ENCODE data around the gene HSFX4. TPM values are rescaled to one million over a fixed set of nuclear protein-coding genes. Genes with fewer than 3 reads are reported as not detected.
A peak's percentile ranks its signal among the peaks of the same experiment; 100 is the strongest.

The HSFX4 gene
- total RNA-seq, 2 experiments from 2014 or later: not detected

DNA sequence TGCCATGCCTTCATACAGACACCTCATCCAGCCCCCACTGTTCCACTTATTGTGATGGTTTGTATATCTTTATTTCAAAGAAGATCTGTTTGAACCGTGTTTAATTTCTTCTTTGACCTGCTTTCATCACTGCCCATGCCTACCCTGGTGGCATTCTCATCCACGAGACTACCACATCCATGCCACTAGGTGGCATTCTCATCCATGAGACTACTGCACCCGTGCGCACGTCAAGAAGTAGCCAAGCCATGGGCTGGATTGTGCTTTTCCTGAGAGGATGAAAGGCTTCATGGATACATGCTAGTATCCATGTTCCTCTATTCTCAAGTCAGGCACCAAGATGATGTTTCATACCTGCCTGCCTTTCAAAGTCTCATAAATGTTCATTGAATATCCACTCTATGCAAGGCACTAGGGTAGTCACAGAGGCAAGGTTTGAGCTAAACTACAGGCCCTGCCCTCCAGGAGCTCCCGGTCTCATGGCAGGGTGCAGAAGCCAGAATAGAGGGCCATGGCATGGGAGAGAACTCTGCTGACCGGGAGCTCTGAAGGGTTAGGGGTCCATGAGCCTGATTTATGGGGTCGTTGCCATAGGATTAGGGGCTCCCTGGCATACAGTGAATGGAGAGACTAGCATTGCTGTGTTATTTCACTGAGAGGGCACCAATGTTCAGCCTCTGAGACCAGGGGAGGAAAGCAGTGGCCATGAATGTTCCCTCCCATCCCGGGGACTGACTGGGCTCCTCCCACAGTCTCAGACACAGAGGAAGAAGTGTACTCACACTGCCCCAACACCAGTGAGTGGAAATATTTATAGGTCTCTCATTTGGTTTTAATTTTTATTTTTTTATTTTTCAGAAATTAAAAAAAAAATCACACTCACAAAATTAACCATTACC, 33.7 kb downstream of the HSFX4 start:
- peaks cover 7% of the 10 kb centered on the region for H3K36me3 Mint-ChIP-seq
- no peak overlapping the region for H3K27ac Mint-ChIP-seq
- CTCF ChIA-PET: interaction anchor here (0.8 kb wide), 2 partner anchors 401 to 1909 kb away, joined by 3 read pairs; no protein-coding TSS in a partner anchor
- no peak overlapping the region for H3K4me3 Mint-ChIP-seq
- peak; percentile 35 for DNase-seq
- intact Hi-C loops (cut with micrococcal nuclease): loop anchor here (2.0 to 5.0 kb wide), 2 partner anchors 399 to 718 kb away; partner anchors contain the start of gene MAMLD1
- H3K27me3 Mint-ChIP-seq: no peaks in the 10 kb centered on the region
- POLR2A ChIA-PET: no interaction called here
- no peaks in the 10 kb centered on the region for H3K9me3 Mint-ChIP-seq
- H3K4me1 Mint-ChIP-seq (ENCODE audit: low read depth): peaks cover 4% of the 10 kb centered on the region

DNA sequence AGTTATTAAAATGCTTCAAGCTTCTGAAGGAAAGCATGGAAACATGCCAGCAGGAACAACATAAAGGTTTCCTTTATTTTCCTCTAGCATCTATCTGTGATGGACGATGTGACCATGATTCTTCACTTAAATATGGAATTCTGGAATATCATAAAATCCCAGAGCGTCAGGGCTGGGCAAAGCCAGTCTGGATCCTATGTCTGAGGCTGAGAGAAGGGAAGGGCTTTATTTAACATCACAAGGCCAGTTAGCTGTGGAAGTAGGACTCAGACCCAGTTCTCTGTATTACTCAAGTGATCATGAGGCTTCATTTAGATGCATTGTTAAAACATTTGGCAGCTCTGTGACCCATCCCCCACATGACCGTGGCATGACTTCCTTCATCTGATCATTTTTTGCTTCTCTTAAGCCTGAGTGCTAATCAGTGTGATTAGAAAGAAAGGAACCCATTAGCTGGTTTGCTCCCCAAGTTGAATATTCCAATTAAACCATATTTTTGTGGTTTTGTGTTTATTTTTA, 49.8 kb downstream of the HSFX4 start:
- intact Hi-C loops (cut with micrococcal nuclease): no loop called here
- no peak overlapping the region for H3K4me3 Mint-ChIP-seq
- H3K36me3 Mint-ChIP-seq: no peaks in the 10 kb centered on the region
- no peaks in the 10 kb centered on the region for H3K9me3 Mint-ChIP-seq
- H3K4me1 Mint-ChIP-seq (ENCODE audit: low read depth): no peaks in the 10 kb centered on the region
- ChIA-PET CTCF (no interaction called here), POLR2A (no interaction called here)
- H3K27ac Mint-ChIP-seq: no peak overlapping the region
- H3K27me3 Mint-ChIP-seq: no peaks in the 10 kb centered on the region
- DNase-seq: no peak

Other genes starting within 250 kb of the HSFX4 start
- gene MAGEA11, start 217.5 kb upstream of the HSFX4 start, total RNA-seq: not detected
- under 1 TPM; 0.24 to 0.43 TPM for gene HSFX1, start 155.5 kb upstream of the HSFX4 start, total RNA-seq
- gene MAGEA9, start 147.6 kb upstream of the HSFX4 start, total RNA-seq: not detected
- not detected for gene MAGEA8, start 48.4 kb upstream of the HSFX4 start, total RNA-seq
- gene EOLA2, start 8.9 kb downstream of the HSFX4 start, total RNA-seq: 10 to 100 TPM; 32.4 to 33.7 TPM